NK-92 (cell line): ENCODE results near the gene ABCA9.
"Not testable (repeated sequence)": the region's sequence is repeated elsewhere in the genome, so short reads cannot be mapped to it uniquely, and the experiment has no call there.

Experiments used
- DNase-seq: peaks from one replicate; lab custom pipeline; 2025; ENCODE audit not compliant: unreplicated experiment; lab: John Stamatoyannopoulos, UW

ABCA9 gene

DNA sequence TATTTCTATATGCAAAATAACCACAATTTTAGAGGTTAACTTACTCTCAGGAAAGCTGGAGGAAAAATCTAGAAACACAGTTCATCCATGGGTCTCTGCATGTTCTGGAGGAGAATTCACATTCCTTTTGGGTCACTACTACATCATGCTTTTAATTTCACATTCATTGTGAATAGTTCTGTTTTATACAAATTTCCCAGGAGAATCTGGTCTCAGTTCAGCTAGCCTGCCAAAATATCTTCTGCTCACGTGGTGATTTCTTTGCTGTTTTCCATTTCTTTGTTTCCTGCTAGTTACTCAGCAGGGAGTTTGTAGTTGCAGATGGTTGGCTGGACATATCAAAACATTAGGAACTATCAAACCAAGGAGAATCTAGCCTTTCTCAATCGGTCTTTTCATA, at the start of gene ABCA9:
ABCA9 (minus strand) TSS at position 106 of the 400 bp plus-strand sequence. CDS start 9,801 bp downstream, outside the sequence.
- no peak for DNase-seq

GRCh38 chr17:69105907-69106730, 45.4 kb upstream of the ABCA9 start:
- DNase-seq = no peak

- no peak for DNase-seq
Measured at GRCh38 chr17:69103557-69104233, 43.0 kb upstream of the ABCA9 start.

DNA sequence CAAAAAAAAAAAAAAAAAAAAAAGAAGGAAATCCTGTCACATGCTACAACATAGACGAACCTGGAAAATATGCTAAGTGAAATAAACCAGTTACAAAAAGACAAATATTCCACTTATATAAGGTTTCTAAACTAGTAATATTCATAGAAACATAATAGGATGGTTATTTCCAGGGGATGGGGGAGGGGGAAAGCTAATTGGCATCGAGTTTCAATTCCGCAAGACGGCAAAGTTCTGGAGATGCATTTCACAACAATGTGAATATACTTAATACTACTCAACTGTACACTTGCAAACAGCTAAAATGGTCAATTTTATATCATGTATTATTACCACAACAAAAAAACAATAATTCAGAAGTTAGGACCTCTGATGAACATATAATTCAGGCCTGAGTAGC, 37.9 kb upstream of the ABCA9 start:
- no peak for DNase-seq

GRCh38 chr17:69096541-69096940, 35.8 kb upstream of the ABCA9 start:
- DNase-seq = no peak

GRCh38 chr17:69093995-69094394, 33.3 kb upstream of the ABCA9 start:
- no peak for DNase-seq

- no peak for DNase-seq
Measured at GRCh38 chr17:69093279-69093789, 32.6 kb upstream of the ABCA9 start.

GRCh38 chr17:69090365-69090764, 29.6 kb upstream of the ABCA9 start:
- no peak for DNase-seq

DNA sequence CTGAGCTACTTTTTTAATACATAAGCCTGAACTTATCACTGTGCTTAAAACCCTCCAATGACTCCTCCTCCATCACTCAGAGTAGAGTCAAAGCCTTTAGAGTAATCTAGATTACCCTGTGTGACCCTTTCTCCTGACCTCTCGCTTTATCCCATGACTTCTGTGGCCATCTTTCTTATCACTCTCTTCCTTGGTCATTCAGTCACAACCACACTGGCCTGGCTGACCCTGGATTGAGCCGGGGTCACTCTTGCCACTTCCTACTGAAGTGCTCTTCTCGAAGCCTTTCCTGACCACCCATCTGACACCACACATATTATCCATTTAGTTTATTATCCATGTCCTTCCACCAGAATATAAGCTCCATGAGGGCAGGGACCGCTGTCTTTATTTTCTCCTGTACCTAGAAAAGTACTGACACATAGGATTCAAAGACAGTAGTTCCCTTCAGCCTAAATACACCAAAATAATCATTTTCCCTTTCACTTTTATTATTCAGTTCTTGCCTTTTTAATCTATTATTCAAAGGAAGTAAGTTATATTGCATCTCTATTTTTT, 28.0 kb upstream of the ABCA9 start:
- no peak for DNase-seq

- no peak for DNase-seq
Measured at GRCh38 chr17:69086641-69087040, 25.9 kb upstream of the ABCA9 start.

GRCh38 chr17:69084911-69085310, 24.2 kb upstream of the ABCA9 start:
- DNase-seq = no peak

DNA sequence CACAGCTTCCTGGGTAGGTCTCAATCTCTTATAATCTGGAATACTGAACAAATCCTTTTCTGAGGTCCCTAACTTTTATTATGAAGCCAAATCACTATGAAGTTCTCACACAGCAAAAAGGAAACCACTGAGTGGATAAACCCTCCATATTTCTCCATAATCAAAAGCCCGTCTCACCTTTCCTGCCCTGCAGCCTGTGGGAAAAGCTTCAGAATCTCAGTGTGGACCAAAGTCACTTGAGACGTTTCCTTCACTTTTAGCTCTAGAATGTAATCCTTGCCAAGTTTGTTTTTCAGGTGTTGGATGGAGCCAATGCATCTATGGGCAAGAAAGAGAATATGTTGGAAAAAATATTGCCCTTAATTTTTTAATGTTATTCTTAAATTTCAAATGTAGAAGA, 22.0 kb upstream of the ABCA9 start:
- no peak for DNase-seq

- no peak for DNase-seq
Measured at GRCh38 chr17:69078864-69079263, 18.1 kb upstream of the ABCA9 start.

DNA sequence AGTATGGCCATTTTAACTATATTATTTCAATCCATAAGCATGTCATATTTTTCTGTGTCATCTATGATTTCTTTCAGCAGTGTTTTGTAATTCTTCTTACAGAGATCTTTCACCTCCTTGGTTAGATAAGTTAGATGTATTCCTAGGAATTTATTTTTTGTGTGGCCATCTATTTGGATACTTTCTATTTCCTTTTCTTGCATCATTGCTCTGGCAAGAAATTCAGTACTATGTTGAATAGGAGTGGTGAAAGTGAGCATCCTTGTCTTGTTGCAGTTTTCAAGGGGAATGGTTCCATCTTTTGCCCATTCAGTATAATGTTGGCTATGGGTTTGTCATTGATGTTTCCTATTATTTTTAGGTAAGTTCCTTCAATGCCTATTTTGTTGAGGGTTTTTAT, 15.1 kb upstream of the ABCA9 start:
- no peak for DNase-seq

DNA sequence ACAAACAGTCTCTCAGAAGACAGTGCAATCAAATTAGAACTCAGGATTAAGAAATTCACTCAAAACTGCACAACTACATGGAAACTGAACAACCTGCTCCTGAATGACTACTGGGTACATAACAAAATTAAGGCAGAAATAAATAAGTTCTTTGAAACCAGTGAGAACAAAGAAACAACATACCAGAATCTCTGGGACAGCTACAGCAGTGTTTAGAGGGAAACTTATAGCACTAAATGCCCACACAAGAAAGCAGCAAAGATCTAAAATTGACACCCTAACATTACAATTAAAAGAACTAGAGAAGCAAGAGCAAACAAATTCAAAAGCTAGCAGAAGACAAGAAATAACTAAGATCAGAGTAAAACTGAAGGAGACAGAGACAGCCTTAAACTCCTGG, 12.7 kb upstream of the ABCA9 start:
- not testable (repeated sequence) for DNase-seq

GRCh38 chr17:69072803-69073256, 12.1 kb upstream of the ABCA9 start:
- not testable (repeated sequence) for DNase-seq

DNA sequence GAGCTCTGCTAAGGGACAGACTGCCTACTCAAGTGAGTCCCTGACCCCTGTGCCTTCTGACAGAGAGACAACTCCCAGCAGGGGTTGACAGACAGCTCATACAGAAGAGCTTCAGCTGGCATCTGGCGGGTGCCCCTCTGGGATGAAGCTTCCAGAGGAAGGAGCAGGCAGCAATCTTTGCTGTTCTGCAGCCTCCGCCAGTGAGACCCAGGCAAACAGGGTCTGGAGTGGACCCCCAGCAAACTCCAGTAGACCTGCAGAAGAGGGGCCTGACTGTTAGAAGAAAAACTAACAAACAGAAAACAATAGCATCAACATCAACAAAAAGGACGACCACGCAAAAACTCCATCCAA, 10.5 kb upstream of the ABCA9 start:
- DNase-seq = not testable (repeated sequence)

GRCh38 chr17:69070378-69071232, 9.9 kb upstream of the ABCA9 start:
- not testable (repeated sequence) for DNase-seq

GRCh38 chr17:69069226-69069750, 8.6 kb upstream of the ABCA9 start:
- no peak for DNase-seq

DNA sequence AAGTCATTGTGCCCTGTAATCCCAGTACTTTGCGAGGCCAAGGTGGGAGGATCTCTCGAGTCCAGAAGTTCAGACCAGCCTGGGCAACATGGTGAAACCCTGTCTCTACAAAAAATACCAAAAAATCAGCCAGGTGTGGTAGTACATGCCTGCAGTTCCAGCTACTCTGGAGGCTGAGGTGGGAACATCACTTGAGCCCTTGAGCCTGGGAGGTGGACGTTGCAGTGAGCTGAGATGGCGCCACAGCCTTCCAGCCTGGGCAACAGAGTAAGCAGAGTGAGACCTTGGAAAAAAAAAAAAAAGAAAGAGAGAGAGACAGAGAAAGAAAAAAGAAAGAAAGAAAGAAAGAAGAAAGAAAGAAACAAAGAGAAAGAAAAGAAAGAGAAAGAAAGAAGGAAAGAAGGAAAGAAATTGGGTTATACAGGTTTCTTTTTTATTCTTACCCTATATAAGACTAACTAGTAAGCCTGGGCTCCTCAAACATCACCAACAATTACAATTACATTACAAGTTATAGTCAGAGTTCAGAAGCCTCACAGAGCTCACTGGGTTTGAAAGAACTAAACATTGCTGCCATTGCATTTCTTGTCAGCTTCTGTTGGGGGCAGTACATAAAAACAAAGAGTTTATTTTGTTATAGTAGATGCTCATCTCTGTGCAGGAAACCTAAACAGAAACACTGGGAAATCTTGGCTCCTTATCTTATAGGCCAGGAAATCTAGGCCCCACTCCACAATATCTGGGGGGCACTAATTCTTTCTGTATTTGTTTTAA, 6.7 kb upstream of the ABCA9 start:
- DNase-seq = no peak
